GM12865 (cell line): ENCODE results near the gene TTYH1.
A peak's percentile ranks its signal among the peaks of the same experiment; 100 is the strongest.

ENCODE experiments used
- DNase-seq: peaks from one replicate; pipeline ENCODE4 v3.0.0; 2010; ENCODE audit warnings: low read depth
- H3K4me3 ChIP-seq: 2 replicates; pipeline ENCODE4 v1.5.1; 2011; ENCODE audit warnings: mild to moderate bottlenecking, low read depth, low read length, control low read depth
- CTCF ChIP-seq: IDR thresholded peaks from 2 replicates; pipeline ENCODE4 v1.5.1; 2011; ENCODE audit warnings: low read length, control low read depth, low read depth, inconsistent platforms; ENCODE audit not compliant: insufficient read depth; ENCODE audit errors: missing control alignments

TTYH1 gene

GRCh38 chr19:54389553-54389952 lies 25.7 kb upstream of the TTYH1 start:
- no peak for DNase-seq
- TF ChIP-seq CTCF, result no peak
- H3K4me3 ChIP-seq, result no peak overlapping the region

DNA sequence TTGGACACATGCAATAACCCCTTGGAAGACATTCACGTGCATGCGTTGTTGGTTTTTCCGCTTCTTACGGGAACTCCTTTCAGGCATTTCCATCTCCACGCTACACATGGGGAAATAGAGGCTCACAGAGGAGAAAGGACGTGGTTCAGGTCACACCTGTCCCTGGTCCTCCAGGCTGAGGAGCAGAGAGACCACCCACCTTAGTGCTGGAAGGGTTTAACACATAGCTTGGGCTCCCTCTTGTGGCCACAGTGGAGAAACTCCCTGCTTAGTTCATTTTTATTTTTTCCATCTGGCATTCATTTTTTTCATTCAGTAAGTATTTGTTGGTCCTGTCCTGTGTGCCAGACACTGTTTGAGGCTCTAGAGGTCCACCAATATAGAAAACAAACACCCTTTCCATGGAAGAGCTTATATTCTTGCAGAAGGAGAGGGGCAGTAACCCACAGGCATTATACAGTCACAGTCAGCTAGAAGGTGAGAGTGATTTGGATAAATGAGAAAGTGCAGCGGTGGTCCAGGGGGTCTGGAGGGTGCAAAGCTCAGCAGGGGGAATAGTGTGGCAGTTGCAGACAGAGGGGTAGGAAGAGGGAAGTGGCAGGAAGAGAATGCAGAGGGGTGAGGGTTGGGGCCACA lies 24.2 kb upstream of the TTYH1 start:
- DNase-seq, result peak; percentile 76
- no peak overlapping the region for H3K4me3 ChIP-seq
- peak; percentile 73 for TF ChIP-seq CTCF

- no peak for DNase-seq
- no peak overlapping the region for H3K4me3 ChIP-seq
- no peak for TF ChIP-seq CTCF
Observed at GRCh38 chr19:54391589-54392061, 23.6 kb upstream of the TTYH1 start.

DNA sequence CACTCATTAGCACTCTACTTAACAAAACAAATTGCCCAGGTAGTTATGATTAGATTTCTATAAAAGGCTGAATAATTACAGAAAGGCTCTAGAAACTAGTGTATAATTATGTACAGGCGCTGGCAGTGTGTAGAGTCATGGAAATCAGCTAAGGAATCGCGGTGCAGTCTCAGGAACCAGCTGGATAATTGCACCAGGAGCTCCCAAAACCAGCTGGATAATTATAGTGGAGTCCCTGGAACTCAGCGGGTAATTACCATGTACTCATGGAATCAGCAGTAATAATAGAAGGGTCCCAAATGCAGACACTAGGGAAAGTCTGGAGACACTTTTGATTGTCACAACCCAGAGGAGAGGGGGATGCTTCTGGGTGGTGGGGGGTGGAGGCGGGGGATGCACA lies 23.2 kb upstream of the TTYH1 start:
- H3K4me3 ChIP-seq, result no peak overlapping the region
- TF ChIP-seq CTCF, result no peak
- no peak for DNase-seq

DNA sequence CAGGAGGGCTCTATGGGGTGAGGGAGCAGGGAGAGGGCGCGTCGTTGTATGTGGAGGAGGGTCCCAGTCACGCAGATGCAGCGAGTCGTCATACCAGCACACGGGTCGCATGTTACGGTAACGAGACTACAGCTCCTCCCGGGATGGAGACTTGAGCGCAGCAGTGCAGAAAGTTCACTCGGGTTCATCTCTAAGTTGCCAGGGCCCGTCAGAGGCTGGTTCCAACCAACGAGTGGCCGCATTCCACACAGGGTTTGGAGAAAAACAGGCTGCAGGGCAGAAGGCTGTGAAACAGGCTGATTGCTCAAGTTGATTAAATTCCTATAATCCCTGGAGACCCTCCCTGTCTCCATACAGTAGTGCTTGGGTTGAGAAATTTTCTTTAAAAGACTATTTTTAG lies 21.9 kb upstream of the TTYH1 start:
- TF ChIP-seq CTCF, result no peak
- no peak for DNase-seq
- no peak overlapping the region for H3K4me3 ChIP-seq

GRCh38 chr19:54395685-54396084 lies 19.6 kb upstream of the TTYH1 start:
- DNase-seq, result no peak
- no peak for TF ChIP-seq CTCF
- no peak overlapping the region for H3K4me3 ChIP-seq

DNA sequence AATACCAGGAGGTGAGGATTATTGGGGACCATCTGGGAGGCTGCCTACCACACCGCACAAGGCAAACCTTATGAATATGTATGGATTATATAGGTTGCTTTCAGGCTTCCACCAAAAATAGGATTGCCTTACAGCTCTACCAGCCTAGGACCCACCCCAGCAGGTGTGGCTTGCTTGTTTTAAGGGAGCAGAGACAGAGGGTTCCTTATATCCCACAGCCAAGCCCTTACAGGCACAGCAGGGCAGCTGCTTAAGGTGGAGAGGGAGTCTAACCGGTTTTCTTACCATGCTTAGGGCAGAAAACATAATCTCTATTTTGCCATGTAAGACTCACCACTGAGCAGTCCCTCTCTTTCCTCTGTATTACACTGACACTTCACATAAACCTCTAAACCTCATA lies 16.1 kb upstream of the TTYH1 start:
- no peak for TF ChIP-seq CTCF
- no peak overlapping the region for H3K4me3 ChIP-seq
- DNase-seq, result no peak
